ENCODE results near the gene PUSL1. TPM values are rescaled to one million over a fixed set of nuclear protein-coding genes. Genes with fewer than 3 reads are reported as not detected.

Gene PUSL1
- total and polyA plus RNA-seq, 2 experiments from 2014 or later: 41.5 to 55.8 TPM

- Histone ChIP-seq H3K27me3 (ENCODE audit: insufficient read depth) (no peaks in the 10 kb centered on the region), H2AFZ (no peak overlapping the region), H3K27ac (ENCODE audit: low read depth) (no peak overlapping the region), H3K79me2 (replicated peaks; ENCODE audit: insufficient read depth) (no peaks in the 10 kb centered on the region), H3K36me3 (ENCODE audit: insufficient read depth) (no peaks in the 10 kb centered on the region), H3K9me2 (ENCODE audit: insufficient read depth) (no peaks in the 10 kb centered on the region), H3K4me3 (no peak overlapping the region), H3K4me2 (no peak overlapping the region), H3K4me1 (ENCODE audit: insufficient read depth) (no peaks in the 10 kb centered on the region), H4K20me1 (replicated peaks; ENCODE audit: insufficient read depth) (0 out of 2 replicates have a peak, but pooled peaks cover 3% of the 10 kb centered on the region), H3F3A (replicated peaks; ENCODE audit: low read depth) (peaks cover 13% of the 10 kb centered on the region)
- H3K27me3 Mint-ChIP-seq (ENCODE audit: insufficient read depth, low read depth, poor library complexity): peaks cover 6% of the 10 kb centered on the region
- DNase-seq (ENCODE audit: low spot score) (no peak), ATAC-seq (no peak)
- no peak overlapping the region for H3K4me3 Mint-ChIP-seq
- peaks cover 18% of the 10 kb centered on the region for H3K36me3 Mint-ChIP-seq (ENCODE audit: low read depth)
- TF ChIP-seq JUNB (IDR thresholded peaks at IDR 0.05; ENCODE audit: unreplicated experiment) (no peak), EZH2phosphoT487 (IDR thresholded peaks at IDR 0.05; ENCODE audit: unreplicated experiment) (no peak), ZNF114 (CRISPR knock-in tag; IDR thresholded peaks at IDR 0.05) (no peak), STAT1 (IDR thresholded peaks at IDR 0.05; ENCODE audit: unreplicated experiment) (no peak), NANOG (IDR thresholded peaks at IDR 0.05; ENCODE audit: borderline replicate concordance) (no peak), ZNF331 (CRISPR knock-in tag; IDR thresholded peaks at IDR 0.05; ENCODE audit: low read depth) (no peak), EZH2 (IDR thresholded peaks at IDR 0.05; ENCODE audit: low read depth, unreplicated experiment) (no peak), ZNF462 (CRISPR knock-in tag; IDR thresholded peaks at IDR 0.05) (no peak), ETS1 (IDR thresholded peaks at IDR 0.05) (no peak), POLR2AphosphoS5 (IDR thresholded peaks at IDR 0.05; ENCODE audit: low read depth) (no peak), CTCF (conservative IDR thresholded peaks at IDR 0.05; ENCODE audit: low read depth in 2 of 2) (no peak), CREB1 (CRISPR knock-in tag; IDR thresholded peaks at IDR 0.05; ENCODE audit: low read depth) (no peak)
- TF ChIP-seq, protein P1, sequence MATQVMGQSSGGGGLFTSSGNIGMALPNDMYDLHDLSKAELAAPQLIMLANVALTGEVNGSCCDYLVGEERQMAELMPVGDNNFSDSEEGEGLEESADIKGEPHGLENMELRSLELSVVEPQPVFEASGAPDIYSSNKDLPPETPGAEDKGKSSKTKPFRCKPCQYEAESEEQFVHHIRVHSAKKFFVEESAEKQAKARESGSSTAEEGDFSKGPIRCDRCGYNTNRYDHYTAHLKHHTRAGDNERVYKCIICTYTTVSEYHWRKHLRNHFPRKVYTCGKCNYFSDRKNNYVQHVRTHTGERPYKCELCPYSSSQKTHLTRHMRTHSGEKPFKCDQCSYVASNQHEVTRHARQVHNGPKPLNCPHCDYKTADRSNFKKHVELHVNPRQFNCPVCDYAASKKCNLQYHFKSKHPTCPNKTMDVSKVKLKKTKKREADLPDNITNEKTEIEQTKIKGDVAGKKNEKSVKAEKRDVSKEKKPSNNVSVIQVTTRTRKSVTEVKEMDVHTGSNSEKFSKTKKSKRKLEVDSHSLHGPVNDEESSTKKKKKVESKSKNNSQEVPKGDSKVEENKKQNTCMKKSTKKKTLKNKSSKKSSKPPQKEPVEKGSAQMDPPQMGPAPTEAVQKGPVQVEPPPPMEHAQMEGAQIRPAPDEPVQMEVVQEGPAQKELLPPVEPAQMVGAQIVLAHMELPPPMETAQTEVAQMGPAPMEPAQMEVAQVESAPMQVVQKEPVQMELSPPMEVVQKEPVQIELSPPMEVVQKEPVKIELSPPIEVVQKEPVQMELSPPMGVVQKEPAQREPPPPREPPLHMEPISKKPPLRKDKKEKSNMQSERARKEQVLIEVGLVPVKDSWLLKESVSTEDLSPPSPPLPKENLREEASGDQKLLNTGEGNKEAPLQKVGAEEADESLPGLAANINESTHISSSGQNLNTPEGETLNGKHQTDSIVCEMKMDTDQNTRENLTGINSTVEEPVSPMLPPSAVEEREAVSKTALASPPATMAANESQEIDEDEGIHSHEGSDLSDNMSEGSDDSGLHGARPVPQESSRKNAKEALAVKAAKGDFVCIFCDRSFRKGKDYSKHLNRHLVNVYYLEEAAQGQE (IDR thresholded peaks at IDR 0.05; ENCODE audit: unreplicated experiment): no peak
- no peaks in the 10 kb centered on the region; the same call in 2 of the 3 replicates for H3K9me3 Mint-ChIP-seq
- no peaks in the 10 kb centered on the region; the same call in 2 of the 3 replicates for H3K4me1 Mint-ChIP-seq
- H3K27ac Mint-ChIP-seq: no peak overlapping the region
These were observed 31.8 kb downstream of the PUSL1 start for GRCh38 chr1:1340185-1340584.

Measured in GM23338 (cell line).